Measurements from ENCODE around the gene ATF6. TPM values are rescaled to one million over a fixed set of nuclear protein-coding genes. Genes with fewer than 3 reads are reported as not detected.
"Not testable (repeated sequence)": the region's sequence is repeated elsewhere in the genome, so short reads cannot be mapped to it uniquely, and the experiment has no call there.

The ATF6 gene
- total RNA-seq, 1 donor from 2014 or later, result 20.6 TPM

- no peak overlapping the region for H3K4me3 ChIP-seq (ENCODE audit: low read depth, low read length)
- TF ChIP-seq CTCF (conservative IDR thresholded peaks at IDR 0.05; ENCODE audit: low read depth, low read length), result peak; percentile 61
- DNase-seq (ENCODE audit: low read depth), result peak; percentile 42
Observed at GRCh38 chr1:161792740-161793139, 26.6 kb downstream of the ATF6 start.

DNA sequence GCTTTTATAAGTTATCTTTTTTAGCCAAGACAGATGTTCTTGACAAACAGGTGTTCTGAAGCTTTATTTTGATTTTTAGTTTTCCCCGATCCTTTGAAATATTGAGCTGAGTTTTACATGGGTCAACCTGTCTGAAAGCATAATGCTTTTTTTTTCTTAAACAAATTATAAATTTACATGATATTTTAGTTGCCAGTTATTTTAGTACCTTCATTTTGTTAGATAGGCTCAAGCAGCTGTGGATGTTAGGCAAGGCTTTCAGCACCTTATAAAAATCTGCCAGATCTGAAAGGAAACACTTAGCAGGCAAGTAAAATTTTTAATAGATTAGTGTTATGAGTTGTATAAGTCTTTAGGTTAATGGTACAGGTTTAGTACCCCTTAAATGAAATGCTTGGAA lies 33.7 kb downstream of the ATF6 start:
- no peak for TF ChIP-seq CTCF (conservative IDR thresholded peaks at IDR 0.05; ENCODE audit: low read depth, low read length)
- no peak for DNase-seq (ENCODE audit: low read depth)
- H3K4me3 ChIP-seq (ENCODE audit: low read depth, low read length), result no peak overlapping the region

- no peak for TF ChIP-seq CTCF (conservative IDR thresholded peaks at IDR 0.05; ENCODE audit: low read depth, low read length)
- no peak for DNase-seq (ENCODE audit: low read depth)
- no peak overlapping the region for H3K4me3 ChIP-seq (ENCODE audit: low read depth, low read length)
Observed at GRCh38 chr1:161801955-161802354, 35.8 kb downstream of the ATF6 start.

DNA sequence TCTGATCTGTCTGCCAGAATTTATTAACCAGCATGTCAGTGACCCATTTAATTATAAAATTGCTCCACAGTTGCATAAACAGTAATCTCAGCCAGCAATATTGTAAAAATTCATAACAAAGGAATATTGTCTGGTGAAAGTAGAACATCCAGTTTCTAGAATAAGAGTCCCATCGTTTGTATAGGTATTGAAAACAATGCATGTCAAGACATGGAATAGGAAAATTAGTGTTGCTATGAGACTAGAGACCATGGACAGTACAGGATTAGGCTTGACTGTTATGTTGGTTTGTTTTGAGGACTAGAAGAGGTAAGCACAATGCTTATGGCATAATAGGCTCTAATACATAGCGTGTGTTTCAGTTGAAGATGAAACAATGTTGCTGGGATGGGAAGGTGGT lies 37.1 kb downstream of the ATF6 start:
- no peak for DNase-seq (ENCODE audit: low read depth)
- TF ChIP-seq CTCF (conservative IDR thresholded peaks at IDR 0.05; ENCODE audit: low read depth, low read length), result no peak
- no peak overlapping the region for H3K4me3 ChIP-seq (ENCODE audit: low read depth, low read length)

- H3K4me3 ChIP-seq (ENCODE audit: low read depth, low read length), result no peak overlapping the region
- no peak for DNase-seq (ENCODE audit: low read depth)
- TF ChIP-seq CTCF (conservative IDR thresholded peaks at IDR 0.05; ENCODE audit: low read depth, low read length), result no peak
Observed at GRCh38 chr1:161805399-161806197, 39.5 kb downstream of the ATF6 start.

- not testable (repeated sequence) for DNase-seq (ENCODE audit: low read depth); H3K4me3 ChIP-seq (ENCODE audit: low read depth, low read length)
Observed at GRCh38 chr1:161809202-161809601, 43.1 kb downstream of the ATF6 start.

- not testable (repeated sequence) for DNase-seq (ENCODE audit: low read depth); H3K4me3 ChIP-seq (ENCODE audit: low read depth, low read length)
Observed at GRCh38 chr1:161809656-161810055, 43.5 kb downstream of the ATF6 start.

GRCh38 chr1:161810780-161811179 lies 44.7 kb downstream of the ATF6 start:
- DNase-seq (ENCODE audit: low read depth), result no peak
- no peak for TF ChIP-seq CTCF (conservative IDR thresholded peaks at IDR 0.05; ENCODE audit: low read depth, low read length)
- no peak overlapping the region for H3K4me3 ChIP-seq (ENCODE audit: low read depth, low read length)

Measured in epithelial cell of proximal tubule (primary cell).